Prostate gland (tissue), 2 donors: ENCODE measurements around the gene CWC25.

Experiments
- CTCF ChIP-seq, 4 experiments: fragments of 200-600 bp in 2 of 4; fragments of 450-650 bp in 2 of 4; sonication (generic) in 2 of 4; IDR thresholded peaks; 1 replicate in 3 of 4; 2 replicates in 1 of 4; pipeline ENCODE4 v1.5.1; 2016 to 2019; ENCODE audit warnings: antibody characterized with exemption in 4 of 4, mild to moderate bottlenecking in 2 of 4, moderate library complexity in 2 of 4
- POLR2AphosphoS5 ChIP-seq: sonication (generic); formaldehyde crosslinking; IDR thresholded peaks from one replicate; pipeline ENCODE4 v1.6.1; 2017; ENCODE audit warnings: antibody characterized with exemption

GRCh38 chr17:38864636-38865398 lies 39.7 kb upstream of the CWC25 start:
- no peak for TF ChIP-seq CTCF (IDR thresholded peaks at IDR 0.05)
- TF ChIP-seq POLR2AphosphoS5, result no peak
